IPS-18a (cell line): Measurements from ENCODE around the gene LRRC9.
"Not testable (repeated sequence)": the region's sequence is repeated elsewhere in the genome, so short reads cannot be mapped to it uniquely, and the experiment has no call there.

ENCODE experiments used
- H3K27ac ChIP-seq: one replicate; pipeline ENCODE4 v1.5.1; 2013; ENCODE audit warnings: low read length
- H3K27me3 ChIP-seq: one replicate; pipeline ENCODE4 v1.6.1; 2013; ENCODE audit warnings: mild to moderate bottlenecking, low read length; ENCODE audit not compliant: control insufficient read depth, insufficient read depth
- H3K36me3 ChIP-seq: one replicate; pipeline ENCODE4 v1.6.1; 2013; ENCODE audit warnings: low read depth, low read length; ENCODE audit not compliant: control insufficient read depth
- H3K4me1 ChIP-seq: one replicate; pipeline ENCODE4 v1.6.1; 2013; ENCODE audit warnings: low read depth, low read length; ENCODE audit not compliant: control insufficient read depth
- H3K4me3 ChIP-seq: one replicate; pipeline ENCODE4 v1.5.1; 2013; ENCODE audit warnings: low read length
- H3K9ac ChIP-seq: one replicate; pipeline ENCODE4 v1.6.1; 2013; ENCODE audit warnings: mild to moderate bottlenecking, low read length, moderate library complexity
- H3K9me3 ChIP-seq: one replicate; pipeline ENCODE4 v1.6.1; 2013; ENCODE audit warnings: low read depth, low read length; ENCODE audit not compliant: control insufficient read depth

Gene LRRC9

GRCh38 chr14:59913187-59913586 lies 6.8 kb upstream of the LRRC9 start:
- no peak overlapping the region for H3K27ac ChIP-seq

GRCh38 chr14:59918824-59919569 lies 947 bp upstream of the LRRC9 start:
- Histone ChIP-seq H3K4me3 (peak overlapping the region; percentile 92), H3K36me3 (no peaks in the 10 kb centered on the region), H3K9me3 (no peaks in the 10 kb centered on the region), H3K9ac (peak overlapping the region; percentile 94), H3K27me3 (no peaks in the 10 kb centered on the region), H3K27ac (peak overlapping the region; percentile 86), H3K4me1 (peaks cover 9% of the 10 kb centered on the region)

More at GRCh38 chr14:59913187-59913586, 6.8 kb upstream of the LRRC9 start:
- Histone ChIP-seq H3K4me3 (no peak overlapping the region), H3K9me3 (no peaks in the 10 kb centered on the region), H3K9ac (no peak overlapping the region), H3K27me3 (no peaks in the 10 kb centered on the region), H3K4me1 (no peaks in the 10 kb centered on the region), H3K36me3 (no peaks in the 10 kb centered on the region)

- H3K9ac ChIP-seq = peak overlapping the region; percentile 83
- no peaks in the 10 kb centered on the region for H3K9me3 ChIP-seq
- H3K27ac ChIP-seq = peak overlapping the region; percentile 91
- no peaks in the 10 kb centered on the region for H3K27me3 ChIP-seq
- peaks cover 9% of the 10 kb centered on the region for H3K4me1 ChIP-seq
- H3K4me3 ChIP-seq = peak overlapping the region; percentile 92
- H3K36me3 ChIP-seq = no peaks in the 10 kb centered on the region
Measured at GRCh38 chr14:59920378-59920683, 387 bp downstream of the LRRC9 start.

- H3K36me3 ChIP-seq = no peaks in the 10 kb centered on the region
- H3K27me3 ChIP-seq = no peaks in the 10 kb centered on the region
- no peak overlapping the region for H3K4me3 ChIP-seq
- no peaks in the 10 kb centered on the region for H3K9me3 ChIP-seq
- no peak overlapping the region for H3K27ac ChIP-seq
- H3K9ac ChIP-seq = no peak overlapping the region
- H3K4me1 ChIP-seq = no peaks in the 10 kb centered on the region
Measured at GRCh38 chr14:59925797-59926196, 5.9 kb downstream of the LRRC9 start.

- H3K36me3 ChIP-seq = no peaks in the 10 kb centered on the region
- H3K4me1 ChIP-seq = no peaks in the 10 kb centered on the region
- no peaks in the 10 kb centered on the region for H3K9me3 ChIP-seq
- H3K4me3 ChIP-seq = no peak overlapping the region
- H3K27me3 ChIP-seq = no peaks in the 10 kb centered on the region
- no peak overlapping the region for H3K27ac ChIP-seq
- no peak overlapping the region for H3K9ac ChIP-seq
Measured at GRCh38 chr14:59926534-59926933, 6.6 kb downstream of the LRRC9 start.

GRCh38 chr14:59931237-59931636 lies 11.3 kb downstream of the LRRC9 start:
- no peaks in the 10 kb centered on the region for H3K9me3 ChIP-seq

DNA sequence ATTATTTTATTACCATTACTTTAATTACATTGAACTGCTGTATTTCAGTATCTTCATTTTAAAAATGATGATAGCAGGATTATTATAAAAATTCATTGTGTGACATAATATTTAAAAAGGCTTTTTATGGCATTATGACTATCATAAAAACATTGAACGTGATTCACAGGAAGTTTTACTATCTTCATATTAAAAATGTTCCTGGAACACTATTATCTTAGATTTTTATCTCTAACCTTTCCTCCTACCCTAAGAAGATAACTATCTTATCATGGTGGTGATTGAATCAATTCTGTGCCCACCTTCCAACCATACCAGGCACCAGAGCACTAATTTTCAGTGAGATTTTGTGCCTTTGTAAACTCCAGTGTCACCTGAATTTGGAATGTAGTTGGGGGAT lies 16.2 kb downstream of the LRRC9 start:
- H3K4me3 ChIP-seq = no peak overlapping the region
- no peak overlapping the region for H3K9ac ChIP-seq
- no peaks in the 10 kb centered on the region for H3K9me3 ChIP-seq
- H3K36me3 ChIP-seq = no peaks in the 10 kb centered on the region
- no peak overlapping the region for H3K27ac ChIP-seq
- no peaks in the 10 kb centered on the region for H3K27me3 ChIP-seq
- no peaks in the 10 kb centered on the region for H3K4me1 ChIP-seq

More at GRCh38 chr14:59931237-59931636, 11.3 kb downstream of the LRRC9 start:
- Histone ChIP-seq H3K36me3 (no peaks in the 10 kb centered on the region), H3K27me3 (no peaks in the 10 kb centered on the region), H3K4me3 (no peak overlapping the region), H3K9ac (no peak overlapping the region), H3K4me1 (no peaks in the 10 kb centered on the region), H3K27ac (no peak overlapping the region)

- Histone ChIP-seq H3K27me3 (no peaks in the 10 kb centered on the region), H3K9ac (no peak overlapping the region), H3K36me3 (no peaks in the 10 kb centered on the region), H3K9me3 (no peaks in the 10 kb centered on the region), H3K27ac (no peak overlapping the region), H3K4me1 (no peaks in the 10 kb centered on the region), H3K4me3 (no peak overlapping the region)
Measured at GRCh38 chr14:59939828-59940227, 19.9 kb downstream of the LRRC9 start.

GRCh38 chr14:59942296-59942862 lies 22.4 kb downstream of the LRRC9 start:
- H3K4me3 ChIP-seq, H3K36me3 ChIP-seq, H3K9ac ChIP-seq, H3K27ac ChIP-seq, H3K9me3 ChIP-seq, H3K4me1 ChIP-seq, H3K27me3 ChIP-seq: not testable (repeated sequence)

DNA sequence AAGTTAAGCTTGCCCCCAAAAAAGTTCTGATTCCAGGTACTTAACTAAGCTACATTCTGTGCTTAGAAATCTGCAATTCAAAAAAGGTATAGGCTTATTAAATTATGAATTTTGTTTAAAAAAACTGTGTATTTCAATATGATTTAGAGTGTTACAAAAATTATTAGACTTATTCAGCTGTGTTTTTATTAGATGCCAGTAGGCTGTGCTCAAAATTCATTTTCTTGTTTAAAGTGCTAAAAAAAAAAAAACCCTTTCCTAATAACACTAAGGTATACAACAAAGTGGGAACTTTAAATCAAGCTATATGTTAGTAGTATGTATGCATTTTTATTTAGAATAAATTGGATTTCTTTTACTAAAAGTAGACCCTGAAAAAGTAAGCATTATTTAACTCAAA lies 25.0 kb downstream of the LRRC9 start:
- H3K9me3 ChIP-seq = no peaks in the 10 kb centered on the region
- H3K4me3 ChIP-seq = no peak overlapping the region

GRCh38 chr14:59952141-59952540 lies 32.2 kb downstream of the LRRC9 start:
- peak overlapping the region; percentile 33 for H3K4me3 ChIP-seq
- not testable (repeated sequence) for H3K27ac ChIP-seq, H3K4me1 ChIP-seq, H3K36me3 ChIP-seq, H3K9me3 ChIP-seq, H3K27me3 ChIP-seq, H3K9ac ChIP-seq

More for the DNA sequence above, 25.0 kb downstream of the LRRC9 start:
- Histone ChIP-seq H3K27me3 (no peaks in the 10 kb centered on the region), H3K36me3 (no peaks in the 10 kb centered on the region), H3K27ac (no peak overlapping the region), H3K9ac (no peak overlapping the region), H3K4me1 (no peaks in the 10 kb centered on the region)

DNA sequence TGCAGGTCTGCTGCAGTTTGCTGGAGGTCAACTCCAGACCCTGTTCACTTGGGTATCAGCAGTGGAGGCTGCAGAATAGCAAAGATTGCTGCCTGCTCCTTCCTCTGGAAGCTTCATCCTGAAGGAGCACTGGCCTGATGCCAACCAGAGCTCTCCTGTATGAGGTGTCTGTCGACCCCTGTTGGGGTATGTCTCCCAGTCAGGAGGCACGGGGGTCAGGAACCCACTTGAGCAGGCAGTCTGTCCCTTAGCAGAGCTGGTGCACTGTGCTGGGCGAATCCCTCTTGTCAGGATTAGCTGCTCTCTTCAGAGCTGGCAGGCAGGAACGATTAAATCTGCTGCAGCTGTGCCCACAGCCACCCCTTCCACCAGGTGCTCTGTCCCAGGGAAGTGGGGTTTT lies 37.9 kb downstream of the LRRC9 start:
- not testable (repeated sequence) for H3K9me3 ChIP-seq, H3K36me3 ChIP-seq, H3K4me3 ChIP-seq, H3K9ac ChIP-seq, H3K4me1 ChIP-seq, H3K27me3 ChIP-seq, H3K27ac ChIP-seq
